Muscle layer of colon (tissue), 2 donors: ENCODE measurements around the gene SPIRE1.
A peak's percentile ranks its signal among the peaks of the same experiment; 100 is the strongest.

Experiments
- H3K27ac ChIP-seq: one replicate; pipeline ENCODE4 v1.7.0; 2013; ENCODE audit warnings: low read depth, mild to moderate bottlenecking, low read length, moderate library complexity
- H3K27me3 ChIP-seq, 2 donors: one replicate each; pipeline ENCODE4 v1.7.0; 2013; ENCODE audit warnings: low read length in 2 of 2, mild to moderate bottlenecking in 2 of 2; ENCODE audit not compliant: insufficient read depth in 2 of 2, control insufficient read depth in 1 of 2
- H3K36me3 ChIP-seq: one replicate; pipeline ENCODE4 v1.7.0; 2013; ENCODE audit warnings: mild to moderate bottlenecking, low read length; ENCODE audit not compliant: insufficient read depth
- H3K4me1 ChIP-seq: one replicate; pipeline ENCODE4 v1.7.0; 2013; ENCODE audit warnings: mild to moderate bottlenecking, low read length; ENCODE audit not compliant: insufficient read depth
- H3K4me3 ChIP-seq, 2 donors: one replicate each; pipeline ENCODE4 v1.7.0; 2013; ENCODE audit warnings: low read length in 2 of 2, low read depth in 1 of 2, mild to moderate bottlenecking in 1 of 2, moderate library complexity in 1 of 2
- H3K9ac ChIP-seq: one replicate; pipeline ENCODE4 v1.7.0; 2013; ENCODE audit warnings: low read length
- H3K9me3 ChIP-seq: one replicate; pipeline ENCODE4 v1.7.0; 2013; ENCODE audit warnings: mild to moderate bottlenecking, low read length
- donor health status: abdominal sarcoma.
- donor health status: Adenocarcinoma of cecum.

Gene SPIRE1

GRCh38 chr18:12657684-12658425 is at the start of gene SPIRE1:
SPIRE1 (minus strand) TSS chr18:12658107; CDS start chr18:12657866, 241 bp downstream.
- Histone ChIP-seq H3K9me3 (no peaks in the 10 kb centered on the region), H3K4me3 (peak within 1 kb of the TSS; percentile 55 to 85), H3K36me3 (no peaks in the 10 kb centered on the region), H3K9ac (peak within 1 kb of the TSS; percentile 45), H3K27ac (peak within 1 kb of the TSS; percentile 72), H3K27me3 (no peaks in the 10 kb centered on the region), H3K4me1 (peaks cover 15% of the 10 kb centered on the region)

DNA sequence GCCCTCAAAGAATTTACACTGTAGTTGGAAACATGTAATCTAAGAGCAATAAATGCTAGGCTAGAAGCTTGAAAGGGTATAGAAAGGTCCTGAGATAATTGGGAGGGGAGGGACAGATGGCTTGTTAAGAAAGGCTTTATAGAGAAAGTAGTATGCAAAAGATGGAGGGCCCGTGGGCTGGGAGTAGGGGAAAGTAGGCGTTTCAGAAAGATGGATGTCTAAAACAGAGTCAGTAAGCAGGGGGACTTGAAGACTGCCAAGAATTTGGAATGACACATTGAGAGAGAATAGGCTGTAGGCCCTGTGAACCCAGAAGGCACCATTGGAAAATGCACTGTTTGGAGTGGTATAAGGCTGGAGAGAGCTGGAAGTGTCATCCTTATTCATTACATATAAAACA is 45.8 kb upstream of the SPIRE1 start:
- H3K4me1 ChIP-seq, result peaks cover 24% of the 10 kb centered on the region
- peak overlapping the region; percentile 98 for H3K27ac ChIP-seq
- no peaks in the 10 kb centered on the region for H3K27me3 ChIP-seq
- H3K9me3 ChIP-seq, result no peaks in the 10 kb centered on the region
- H3K36me3 ChIP-seq, result peaks cover 13% of the 10 kb centered on the region
- H3K4me3 ChIP-seq, result peak overlapping the region; percentile 97 to 99
- peak overlapping the region; percentile 46 for H3K9ac ChIP-seq

GRCh38 chr18:12703096-12703567 is 45.2 kb upstream of the SPIRE1 start:
- Histone ChIP-seq H3K4me1 (peaks cover 24% of the 10 kb centered on the region), H3K36me3 (peaks cover 18% of the 10 kb centered on the region), H3K4me3 (peak overlapping the region; percentile 97 to 99), H3K27ac (peak overlapping the region; percentile 98), H3K9ac (peak overlapping the region; percentile 46), H3K9me3 (no peaks in the 10 kb centered on the region), H3K27me3 (no peaks in the 10 kb centered on the region)

DNA sequence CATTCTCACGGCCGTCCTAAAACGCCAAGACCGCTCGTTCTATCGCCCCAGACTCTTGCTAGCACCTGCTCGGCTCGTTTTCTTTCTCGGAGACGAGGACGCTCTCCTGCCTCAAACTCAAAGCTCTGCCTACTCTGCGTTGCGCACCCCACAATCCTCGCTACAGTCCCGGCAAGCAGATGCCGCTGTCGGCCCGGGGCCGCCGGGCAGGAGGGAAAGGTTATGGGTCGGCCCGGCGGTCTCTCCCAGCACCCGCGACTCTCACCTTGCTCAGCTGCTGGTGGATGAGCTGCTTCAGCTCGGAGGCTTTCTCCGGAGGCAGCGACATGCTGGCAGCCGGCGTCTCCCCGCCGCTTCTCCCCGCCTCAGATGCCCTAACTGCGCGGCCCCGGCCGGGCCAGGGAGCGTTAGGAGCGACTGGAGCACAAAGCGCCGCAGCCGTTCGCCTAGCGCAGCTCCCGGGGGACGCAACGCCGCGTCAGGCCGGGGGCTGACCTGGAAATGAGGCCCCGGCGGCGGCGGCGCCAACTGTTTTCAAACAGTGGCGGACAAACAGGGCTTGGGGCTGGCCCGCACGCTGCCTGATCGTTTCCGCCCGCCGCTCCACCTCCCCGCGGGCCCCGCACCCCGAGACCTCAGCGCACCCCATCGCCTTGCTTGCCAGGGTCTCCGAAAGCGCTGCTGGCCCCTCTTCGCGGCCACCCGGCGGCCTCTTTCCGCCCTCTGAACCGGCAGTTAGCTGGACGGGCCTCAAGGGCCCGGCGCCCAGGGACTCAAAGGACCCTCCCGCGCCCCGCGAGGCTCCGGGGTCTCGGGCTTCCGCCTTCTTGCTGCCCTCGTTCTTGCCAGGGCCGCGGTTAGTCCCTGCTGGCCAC is 44.6 kb upstream of the SPIRE1 start, which contains the start of the genes CEP76 and PSMG2:
Gene CEP76 (minus strand): TSS at position 503 of the 875 bp plus-strand sequence. CDS start 175 bp downstream, at position 328.
Gene PSMG2 (plus strand): TSS at position 822 of the 875 bp plus-strand sequence. CDS start 66 bp downstream, outside the sequence.
- H3K27me3 ChIP-seq, result no peaks in the 10 kb centered on the region
- peak within 1 kb of the TSS; percentile 98 for H3K27ac ChIP-seq
- peaks cover 24% of the 10 kb centered on the region for H3K4me1 ChIP-seq
- peak within 1 kb of the TSS; percentile 97 to 99 for H3K4me3 ChIP-seq
- no peaks in the 10 kb centered on the region for H3K9me3 ChIP-seq
- peaks cover 13% of the 10 kb centered on the region for H3K36me3 ChIP-seq
- H3K9ac ChIP-seq, result peak within 1 kb of the TSS; percentile 46

DNA sequence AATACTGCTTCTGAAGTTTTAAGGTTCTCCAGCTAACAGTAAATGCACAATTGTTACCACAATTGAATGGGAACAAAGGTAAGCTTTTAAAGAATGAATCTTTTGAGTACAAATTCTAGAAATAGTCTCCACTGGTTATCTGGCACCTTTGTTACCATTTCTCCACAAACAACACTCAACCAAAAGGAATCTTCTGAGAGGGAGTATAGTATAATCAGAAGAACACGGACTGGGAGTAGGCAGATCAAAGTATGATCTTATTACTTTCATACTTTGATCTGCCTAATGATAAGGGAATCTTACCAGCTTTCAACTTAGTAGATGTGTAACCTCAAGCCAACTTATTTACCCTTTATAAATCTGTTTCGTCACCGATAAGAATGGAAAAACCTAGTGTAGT is 43.3 kb upstream of the SPIRE1 start:
- Histone ChIP-seq H3K27me3 (no peaks in the 10 kb centered on the region), H3K9ac (no peak overlapping the region), H3K27ac (no peak overlapping the region), H3K9me3 (no peaks in the 10 kb centered on the region), H3K4me1 (peaks cover 24% of the 10 kb centered on the region), H3K36me3 (peaks cover 9% of the 10 kb centered on the region), H3K4me3 (peak overlapping the region; percentile 97 to 99)

DNA sequence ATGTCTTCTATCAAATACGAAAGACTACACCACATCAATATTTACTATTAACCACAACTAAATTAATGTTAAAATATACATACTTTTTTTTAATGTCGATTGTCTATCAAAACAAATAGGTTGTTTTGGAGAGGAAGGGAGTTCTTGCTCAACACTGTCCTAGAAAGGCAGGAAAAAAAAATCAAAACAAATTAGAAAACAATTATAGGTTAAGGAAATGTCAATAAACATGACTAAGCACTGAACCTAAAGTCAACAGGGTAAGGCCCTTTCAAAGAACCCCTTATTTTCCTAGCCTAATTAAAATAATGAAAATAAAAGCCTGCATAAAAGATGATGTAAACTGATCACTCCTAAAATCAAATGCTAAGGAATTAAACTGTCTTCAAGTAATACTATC is 41.8 kb upstream of the SPIRE1 start:
- no peak overlapping the region for H3K4me3 ChIP-seq
- H3K4me1 ChIP-seq, result peaks cover 23% of the 10 kb centered on the region
- no peak overlapping the region for H3K27ac ChIP-seq
- no peaks in the 10 kb centered on the region for H3K9me3 ChIP-seq
- H3K9ac ChIP-seq, result no peak overlapping the region
- H3K36me3 ChIP-seq, result peaks cover 9% of the 10 kb centered on the region
- no peaks in the 10 kb centered on the region for H3K27me3 ChIP-seq

DNA sequence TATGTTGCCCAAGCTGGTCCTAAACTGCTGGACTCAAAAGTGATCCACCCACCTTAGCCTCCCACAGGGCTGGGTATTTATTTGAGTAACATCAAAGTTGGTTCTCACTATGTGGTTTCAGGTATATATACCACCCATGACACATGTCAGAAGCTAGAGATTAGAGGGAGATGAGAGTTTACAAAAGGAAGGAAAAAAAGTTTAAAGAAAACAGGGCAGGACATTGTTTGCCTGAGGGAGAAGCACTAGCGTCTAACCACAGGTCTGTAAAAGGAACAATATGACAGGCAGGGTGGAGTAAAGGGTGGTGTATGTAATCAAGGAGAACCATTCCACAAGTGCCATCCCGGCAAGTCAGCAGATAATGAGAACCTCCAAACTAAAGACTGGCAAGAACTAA is 36.1 kb upstream of the SPIRE1 start:
- Histone ChIP-seq H3K4me1 (no peaks in the 10 kb centered on the region), H3K27ac (no peak overlapping the region), H3K4me3 (no peak overlapping the region), H3K27me3 (no peaks in the 10 kb centered on the region), H3K36me3 (peaks cover 9% of the 10 kb centered on the region), H3K9ac (no peak overlapping the region), H3K9me3 (no peaks in the 10 kb centered on the region)

GRCh38 chr18:12692206-12692605 is 34.3 kb upstream of the SPIRE1 start:
- Histone ChIP-seq H3K9ac (no peak overlapping the region), H3K27me3 (no peaks in the 10 kb centered on the region), H3K36me3 (no peaks in the 10 kb centered on the region), H3K9me3 (no peaks in the 10 kb centered on the region), H3K4me1 (no peaks in the 10 kb centered on the region), H3K4me3 (no peak overlapping the region), H3K27ac (no peak overlapping the region)

- H3K9ac ChIP-seq, result no peak overlapping the region
- H3K36me3 ChIP-seq, result peaks cover 7% of the 10 kb centered on the region
- no peak overlapping the region for H3K27ac ChIP-seq
- no peak overlapping the region for H3K4me3 ChIP-seq
- no peaks in the 10 kb centered on the region for H3K9me3 ChIP-seq
- no peaks in the 10 kb centered on the region for H3K4me1 ChIP-seq
- no peaks in the 10 kb centered on the region for H3K27me3 ChIP-seq
Observed at GRCh38 chr18:12689256-12689850, 31.4 kb upstream of the SPIRE1 start.

DNA sequence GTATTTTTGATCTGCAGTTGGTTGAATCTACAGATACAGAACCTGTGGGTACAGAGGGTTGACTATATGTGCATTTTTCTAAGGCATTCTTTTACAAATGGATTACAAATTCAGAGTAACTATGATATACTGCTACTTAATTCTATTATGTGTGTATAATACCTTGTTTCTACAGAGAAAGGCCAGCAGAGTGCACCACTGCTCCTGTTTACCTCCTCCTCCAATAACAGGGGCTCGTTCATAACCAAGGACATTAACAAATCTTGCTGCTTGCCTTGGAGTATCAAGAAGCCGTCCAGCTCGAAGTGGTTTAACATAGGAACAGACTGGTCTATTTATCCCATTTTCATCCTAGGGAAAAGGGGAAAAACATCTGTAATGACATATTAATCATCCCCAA is 28.2 kb upstream of the SPIRE1 start:
- peaks cover 7% of the 10 kb centered on the region for H3K36me3 ChIP-seq
- H3K4me1 ChIP-seq, result no peaks in the 10 kb centered on the region

More for the DNA sequence above, 28.2 kb upstream of the SPIRE1 start:
- Histone ChIP-seq H3K9ac (no peak overlapping the region), H3K27ac (no peak overlapping the region), H3K9me3 (no peaks in the 10 kb centered on the region), H3K27me3 (no peaks in the 10 kb centered on the region), H3K4me3 (no peak overlapping the region)
